ENCODE results near the gene BCL3.

GRCh38 chr19:44701228-44701627, 47.3 kb upstream of the BCL3 start:
- TF ChIP-seq, protein P1, sequence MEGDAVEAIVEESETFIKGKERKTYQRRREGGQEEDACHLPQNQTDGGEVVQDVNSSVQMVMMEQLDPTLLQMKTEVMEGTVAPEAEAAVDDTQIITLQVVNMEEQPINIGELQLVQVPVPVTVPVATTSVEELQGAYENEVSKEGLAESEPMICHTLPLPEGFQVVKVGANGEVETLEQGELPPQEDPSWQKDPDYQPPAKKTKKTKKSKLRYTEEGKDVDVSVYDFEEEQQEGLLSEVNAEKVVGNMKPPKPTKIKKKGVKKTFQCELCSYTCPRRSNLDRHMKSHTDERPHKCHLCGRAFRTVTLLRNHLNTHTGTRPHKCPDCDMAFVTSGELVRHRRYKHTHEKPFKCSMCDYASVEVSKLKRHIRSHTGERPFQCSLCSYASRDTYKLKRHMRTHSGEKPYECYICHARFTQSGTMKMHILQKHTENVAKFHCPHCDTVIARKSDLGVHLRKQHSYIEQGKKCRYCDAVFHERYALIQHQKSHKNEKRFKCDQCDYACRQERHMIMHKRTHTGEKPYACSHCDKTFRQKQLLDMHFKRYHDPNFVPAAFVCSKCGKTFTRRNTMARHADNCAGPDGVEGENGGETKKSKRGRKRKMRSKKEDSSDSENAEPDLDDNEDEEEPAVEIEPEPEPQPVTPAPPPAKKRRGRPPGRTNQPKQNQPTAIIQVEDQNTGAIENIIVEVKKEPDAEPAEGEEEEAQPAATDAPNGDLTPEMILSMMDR (IDR thresholded peaks at IDR 0.05; ENCODE audit: low read depth, low read length): no peak
- no peak for TF ChIP-seq EZH2phosphoT487 (IDR thresholded peaks at IDR 0.05; ENCODE audit: low read depth)

All from OCI-LY3 (cell line).